GM12878 (cell line): ENCODE results near the gene EIF1AD. TPM values are rescaled to one million over a fixed set of nuclear protein-coding genes. Genes with fewer than 3 reads are reported as not detected.
A peak's percentile ranks its signal among the peaks of the same experiment; 100 is the strongest.

Source experiments
- ATAC-seq: fragments of 200-7000 bp; cut with Tn5 transposase; 3 replicates; pipeline ENCODE4 v1.9.1; 2020; ENCODE audit warnings: mild to moderate bottlenecking, moderate library complexity
- Bru-seq: library from RNA; stranded (reverse); fragments of 400-500 nt; gene quantifications from one replicate; lab custom pipeline; 2021; lab: Mats Ljungman, UMichigan
- BruChase-seq, 2 experiments: library from RNA; stranded (reverse); fragments of 400-500 nt; gene quantifications; one replicate each; lab custom pipeline; 2021; lab: Mats Ljungman, UMichigan
- BruUV-seq: library from RNA; stranded (reverse); fragments of 400-500 nt; replicated peaks from 2 replicates; lab custom pipeline; 2021; lab: Mats Ljungman, UMichigan
- CTCF ChIA-PET: fragments of 300-600 bp; sonication (Branson Sonifier 250); formaldehyde crosslinking; extraction: SDS; loops from one replicate; lab custom pipeline; 2021; ENCODE audit warnings: inconsistent platforms; lab: Yijun Ruan, JAX
- POLR2A ChIA-PET: fragments of 350-600 bp; formaldehyde crosslinking; extraction: SDS; loops from one replicate; lab custom pipeline; 2021; ENCODE audit warnings: inconsistent platforms; lab: Charles Lee
- RAD21 ChIA-PET: fragments of 300-600 bp; sonication (Branson Sonifier 250); formaldehyde crosslinking; loops from one replicate; lab custom pipeline; 2023; ENCODE audit warnings: antibody characterized with exemption; ENCODE audit not compliant: unreplicated experiment; lab: Charles Lee
- SMC1A ChIA-PET: fragments of 300-600 bp; sonication (Branson Sonifier 250); formaldehyde crosslinking; loops from one replicate; lab custom pipeline; 2023; ENCODE audit not compliant: unreplicated experiment, uncharacterized antibody; lab: Charles Lee
- DNase-seq: peaks from one replicate; pipeline ENCODE4 v3.0.0-alpha.2; 2011; ENCODE audit warnings: low read depth, low spot score
- FAIRE-seq: peaks from 3 replicates; lab custom pipeline; 2011; peaks lifted over from hg19 to GRCh38; lab: Jason Lieb, UNC
- H2AFZ ChIP-seq: 2 replicates; pipeline ENCODE4 v1.6.0; 2011; ENCODE audit warnings: low read depth, low read length, control low read depth; ENCODE audit not compliant: control insufficient read depth
- H3K27ac ChIP-seq: 2 replicates; pipeline ENCODE4 v1.5.1; 2011; ENCODE audit warnings: control low read depth; ENCODE audit not compliant: control insufficient read depth, insufficient read depth
- H3K27me3 ChIP-seq, 2 experiments: replicated peaks in 1 of 2; 2 replicates each; pipeline versions ENCODE4 v1.6.0 to v1.6.1; 2011; ENCODE audit warnings: low read length in 1 of 2; ENCODE audit not compliant: control insufficient read depth in 2 of 2, insufficient read depth in 2 of 2
- H3K36me3 ChIP-seq, 2 experiments: 2 replicates each; pipeline ENCODE4 v1.5.1; 2011; ENCODE audit warnings: low read length in 1 of 2; ENCODE audit not compliant: control insufficient read depth in 2 of 2, insufficient read depth in 2 of 2
- H3K4me1 ChIP-seq: 2 replicates; pipeline ENCODE4 v1.6.1; 2011; ENCODE audit warnings: mild to moderate bottlenecking, low read length, moderate library complexity, mixed read lengths; ENCODE audit not compliant: control insufficient read depth, insufficient read depth
- H3K4me2 ChIP-seq: 2 replicates; pipeline ENCODE4 v1.6.0; 2011; ENCODE audit warnings: control low read depth; ENCODE audit not compliant: control insufficient read depth, insufficient read depth
- H3K4me3 ChIP-seq: fragments of 200-600 bp; sonication (generic); 2 replicates; pipeline ENCODE4 v1.5.1; 2016
- H3K79me2 ChIP-seq: 2 replicates; pipeline ENCODE4 v1.6.0; 2011; ENCODE audit warnings: low read length; ENCODE audit not compliant: control insufficient read depth, insufficient read depth
- H3K9ac ChIP-seq: 2 replicates; pipeline ENCODE4 v1.8.0; 2011; ENCODE audit warnings: low read length, control low read depth, mixed read lengths; ENCODE audit not compliant: control insufficient read depth, insufficient read depth
- H3K9me3 ChIP-seq: replicated peaks from 3 replicates; pipeline ENCODE4 v1.5.1; 2011; ENCODE audit warnings: mild to moderate bottlenecking, low read length; ENCODE audit not compliant: control insufficient read depth, insufficient read depth
- H4K20me1 ChIP-seq: 2 replicates; pipeline ENCODE4 v1.6.0; 2011; ENCODE audit not compliant: control insufficient read depth, insufficient read depth
- CHD2 ChIP-seq: IDR thresholded peaks from 2 replicates; pipeline ENCODE4 v1.6.1; 2011; ENCODE audit warnings: low read depth, low read length, improper control_type of control experiment, borderline replicate concordance
- CUX1 ChIP-seq: IDR thresholded peaks from 2 replicates; pipeline ENCODE4 v1.6.1; 2012; ENCODE audit warnings: improper control_type of control experiment, low read depth, low read length; ENCODE audit not compliant: insufficient replicate concordance
- EED ChIP-seq: sonication (generic); IDR thresholded peaks from 2 replicates; pipeline ENCODE4 v1.6.1; 2016; ENCODE audit warnings: antibody characterized with exemption, low read depth
- NRF1 ChIP-seq: conservative IDR thresholded peaks from 2 replicates; pipeline ENCODE4 v1.6.1; 2011; ENCODE audit warnings: mild to moderate bottlenecking, low read depth, low read length, improper control_type of control experiment
- SIX5 ChIP-seq: IDR thresholded peaks from 2 replicates; pipeline ENCODE4 v1.6.1; 2011; ENCODE audit warnings: mild to moderate bottlenecking, low read depth, low read length, moderate library complexity; ENCODE audit not compliant: severe bottlenecking
- WGBS: methylation state at CpG from one replicate; pipeline ENCODE4 v1.1.6; 2016; ENCODE audit warnings: low lambda C conversion rate; ENCODE audit not compliant: insufficient replicate concordance, insufficient coverage; ENCODE audit errors: missing lambda C conversion rate; 5-methylcytosine and 5-hydroxymethylcytosine counted together
- in situ Hi-C: fragments of 300-500 bp; cut with MboI; formaldehyde crosslinking; loops from 9 replicates; pipeline ENCODE4 v1.14.3; 2018; ENCODE audit warnings: mixed read lengths
- intact Hi-C: fragments of 100-400 bp; cut with micrococcal nuclease; formaldehyde crosslinking; loops from one replicate; pipeline ENCODE4 v1.14.2; 2022; ENCODE audit not compliant: unreplicated experiment
- long read RNA-seq, 2 experiments: library from polyadenylated mRNA; unstranded; transcript quantifications; one replicate each; pipeline ENCODE4 v2.0.0, GENCODE V29; 2019 to 2020
- polyA minus RNA-seq, 3 experiments: library from RNA; depleted of rRNA, polyadenylated mRNA; stranded (reverse); fragments of >200 nt; gene quantifications; 2 replicates each; pipeline ENCODE4 v1.2.3, GENCODE V29; 2011
- polyA plus RNA-seq, 11 experiments: library from polyadenylated mRNA; depleted of rRNA in 4 of 11; unstranded in 6 of 11; stranded (reverse) in 5 of 11; fragments of >200 nt; fragmentation: Nextera tagmentation in 4 of 11; fragmentation: Illumina TruSeq in 1 of 11; extraction: Ambion mirVana in 4 of 11; extraction: Trizol in 1 of 11; gene quantifications; 1 replicate in 1 of 11; 2 replicates in 10 of 11; pipeline versions ENCODE4 v1.2.1 to v1.2.3, GENCODE V29; 2011 to 2016; ENCODE audit warnings: inconsistent platforms in 2 of 11, missing spikeins in 2 of 11, low read depth in 1 of 11
- total RNA-seq, 4 experiments: library from RNA; depleted of rRNA in 3 of 4; stranded (reverse); fragments of >200 nt in 3 of 4; fragmentation: Illumina TruSeq in 1 of 4; extraction: Trizol in 1 of 4; gene quantifications; 2 replicates each; pipeline versions ENCODE4 v1.2.1 to v1.2.3, GENCODE V29; 2013 to 2021
- TF ChIP-seq, protein P1 (sequence below): fragments of 450-650 bp; formaldehyde crosslinking; IDR thresholded peaks from 2 replicates; pipeline ENCODE4 v1.4.0; 2020; ENCODE audit warnings: mild to moderate bottlenecking, moderate library complexity

The EIF1AD gene
- total RNA-seq (2013; cell fraction: nucleolus; rRNA removed): 29.0 and 30.3 TPM in 2 replicates
- total RNA-seq (2014; rRNA removed) (36.7 and 39.3 TPM in 2 replicates), total RNA-seq (2014; rRNA removed; fragmentation: Illumina TruSeq; extraction: Trizol) (29.2 and 31.7 TPM in 2 replicates), total RNA-seq (2021) (40.5 and 42.3 TPM in 2 replicates), polyA plus RNA-seq (2011; rRNA removed) (33.5 and 44.8 TPM in 2 replicates), polyA plus RNA-seq (2014; fragmentation: Illumina TruSeq; extraction: Trizol) (40.1 and 45.5 TPM in 2 replicates), polyA plus RNA-seq (2014; fragmentation: Nextera tagmentation; extraction: Ambion mirVana) (10 to 100 TPM; 51.5 to 56.8 TPM), polyA plus RNA-seq (2014; rRNA removed) (31.4 and 31.6 TPM in 2 replicates), polyA plus RNA-seq (2016; fragmentation: Nextera tagmentation; extraction: Ambion mirVana) (10 to 100 TPM; 33.0 to 35.5 TPM), polyA minus RNA-seq (2011; rRNA and poly(A)+ RNA removed) (54.8 and 60.3 TPM in 2 replicates), Bru-seq, nascent RNA (percentile 93 among the genes with signal in this experiment), BruChase-seq, experiment 1, labeled RNA remaining after a 6-hour chase (percentile 90 among the genes with signal in this experiment), BruChase-seq, experiment 2, labeled RNA remaining after a 2-hour chase (percentile 97 among the genes with signal in this experiment)
- polyA plus RNA-seq (2011; ENCODE audit: low read depth): 22.6 TPM
- polyA plus RNA-seq (2011; cell fraction: cytosol; rRNA removed): 54.1 and 57.2 TPM in 2 replicates
- polyA plus RNA-seq (2011; cell fraction: nucleus; rRNA removed): 34.4 and 36.8 TPM in 2 replicates
- polyA plus RNA-seq (2012): 25.9 and 27.3 TPM in 2 replicates
- polyA minus RNA-seq (2011; cell fraction: cytosol; rRNA and poly(A)+ RNA removed): 20.0 and 20.2 TPM in 2 replicates
- 17.4 and 25.6 TPM in 2 replicates for polyA minus RNA-seq (2011; cell fraction: nucleus; rRNA and poly(A)+ RNA removed)
- long read RNA-seq, experiment 1, transcript EIF1AD-206 (6 exons, 889 nt): major isoform, 8 of 27 reads
- long read RNA-seq, experiment 1, partial matches to known transcripts: 3 of 27 reads
- long read RNA-seq, experiment 1, other reads (novel, unspliced or antisense): 7 of 27 reads
- long read RNA-seq, experiment 2, transcript EIF1AD-204 (6 exons, 2,761 nt): minor isoform, 8 of 64 reads
- long read RNA-seq, experiment 2, transcript EIF1AD-206 (6 exons, 889 nt): minor isoform, 11 of 64 reads
- long read RNA-seq, experiment 2, transcript EIF1AD-211 (6 exons, 965 nt): major isoform, 14 of 64 reads
- long read RNA-seq, experiment 2, partial matches to known transcripts: 3 of 64 reads
- long read RNA-seq, experiment 2, other reads (novel, unspliced or antisense): 22 of 64 reads

DNA sequence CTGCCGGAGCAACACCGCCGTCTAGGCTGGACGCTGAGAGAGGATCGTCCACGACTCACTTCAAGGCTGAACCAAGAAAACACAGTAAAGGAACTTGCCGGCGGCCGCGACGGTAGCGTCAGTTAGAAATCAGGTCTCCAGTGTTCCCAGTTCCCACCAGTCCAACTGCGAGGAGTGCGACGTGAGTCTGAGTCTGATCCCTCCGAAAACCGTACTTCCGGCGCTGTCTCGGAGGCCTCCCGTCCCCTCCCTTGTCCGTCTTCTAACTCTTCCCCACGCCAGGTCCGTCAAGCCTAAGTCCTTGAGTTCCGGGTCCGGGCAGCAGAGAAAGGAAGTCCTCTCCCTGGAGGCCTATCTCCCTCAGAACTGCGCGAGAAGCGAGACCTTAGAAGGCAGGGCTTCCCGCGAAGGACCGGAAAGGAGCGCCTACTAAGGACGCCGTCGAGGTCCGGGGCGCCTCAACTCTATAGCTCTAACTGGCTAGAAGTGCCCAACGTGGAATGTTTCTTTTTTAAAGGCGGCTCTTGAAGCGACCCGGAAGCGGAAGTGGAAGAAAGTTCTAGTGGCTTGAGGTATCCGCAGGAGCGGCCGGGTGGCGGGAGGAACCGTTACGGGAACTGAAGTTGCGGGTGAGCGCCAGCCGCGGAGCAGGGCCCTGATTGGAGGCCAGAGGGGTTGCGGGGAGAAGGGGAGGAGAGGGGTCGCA, at the start of gene EIF1AD, which contains the start of gene BANF1:
TSS of gene EIF1AD (minus strand) at position 216 of the 706 bp plus-strand sequence. CDS start 1,768 bp downstream, outside the sequence.
TSS of gene BANF1 (plus strand) at position 562 of the 706 bp plus-strand sequence. CDS start 748 bp downstream, outside the sequence.
- Histone ChIP-seq H2AFZ (peak within 1 kb of the TSS; percentile 75), H3K4me3 (peak within 1 kb of the TSS; percentile 93), H3K9ac (peak within 1 kb of the TSS; percentile 87), H3K79me2 (peaks cover 33% of the 10 kb centered on the region), H3K4me2 (peak within 1 kb of the TSS; percentile 84), H4K20me1 (no peaks in the 10 kb centered on the region), H3K9me3 (no peaks in the 10 kb centered on the region), H3K4me1 (peaks cover 11% of the 10 kb centered on the region), H3K27ac (peak within 1 kb of the TSS; percentile 93), H3K27me3 (no peaks in the 10 kb centered on the region), H3K36me3 (peaks cover 21 to 25% of the 10 kb centered on the region in 2 experiments)
- ATAC-seq: peak; percentile 87
- intact Hi-C loops: loop anchor here (1.0 kb wide), 2 partner anchors 41 to 144 kb away; partner anchors contain the start of genes CFL1 and SART1
- 2% methylated on average over 48 of the region's 55 CpGs for WGBS
- ChIA-PET RAD21 (interaction anchor here (0.7 to 1.5 kb wide), 8 partner anchors 43 to 142 kb away, joined by 3 to 13 read pairs (median 4); partner anchors contain the start of genes CCDC85B and MUS81), CTCF (interaction anchor here (0.7 to 1.5 kb wide), 7 partner anchors 20 to 327 kb away, joined by 3 to 14 read pairs (median 3); partner anchors contain the start of gene CCDC85B), POLR2A (interaction anchor here (0.6 to 1.9 kb wide), 8 partner anchors 44 to 143 kb away, joined by 3 to 22 read pairs (median 8); partner anchors contain the start of genes CCDC85B, FIBP and SF3B2), SMC1A (interaction anchor here (1.0 to 1.2 kb wide), 2 partner anchors 66 to 142 kb away, joined by 3 to 4 read pairs; partner anchors contain the start of gene MUS81)
- in situ Hi-C loops: no loop called here
- peak; percentile 82 for FAIRE-seq
- no TSS peak for BruUV-seq
- peak; percentile 93 for DNase-seq
- TF ChIP-seq SIX5 (peak; percentile 79), CUX1 (no peak), NRF1 (no peak), EED (peak; percentile 63; the same call in 1 of the 2 replicates), CHD2 (peak; percentile 93)
- TF ChIP-seq, protein P1, sequence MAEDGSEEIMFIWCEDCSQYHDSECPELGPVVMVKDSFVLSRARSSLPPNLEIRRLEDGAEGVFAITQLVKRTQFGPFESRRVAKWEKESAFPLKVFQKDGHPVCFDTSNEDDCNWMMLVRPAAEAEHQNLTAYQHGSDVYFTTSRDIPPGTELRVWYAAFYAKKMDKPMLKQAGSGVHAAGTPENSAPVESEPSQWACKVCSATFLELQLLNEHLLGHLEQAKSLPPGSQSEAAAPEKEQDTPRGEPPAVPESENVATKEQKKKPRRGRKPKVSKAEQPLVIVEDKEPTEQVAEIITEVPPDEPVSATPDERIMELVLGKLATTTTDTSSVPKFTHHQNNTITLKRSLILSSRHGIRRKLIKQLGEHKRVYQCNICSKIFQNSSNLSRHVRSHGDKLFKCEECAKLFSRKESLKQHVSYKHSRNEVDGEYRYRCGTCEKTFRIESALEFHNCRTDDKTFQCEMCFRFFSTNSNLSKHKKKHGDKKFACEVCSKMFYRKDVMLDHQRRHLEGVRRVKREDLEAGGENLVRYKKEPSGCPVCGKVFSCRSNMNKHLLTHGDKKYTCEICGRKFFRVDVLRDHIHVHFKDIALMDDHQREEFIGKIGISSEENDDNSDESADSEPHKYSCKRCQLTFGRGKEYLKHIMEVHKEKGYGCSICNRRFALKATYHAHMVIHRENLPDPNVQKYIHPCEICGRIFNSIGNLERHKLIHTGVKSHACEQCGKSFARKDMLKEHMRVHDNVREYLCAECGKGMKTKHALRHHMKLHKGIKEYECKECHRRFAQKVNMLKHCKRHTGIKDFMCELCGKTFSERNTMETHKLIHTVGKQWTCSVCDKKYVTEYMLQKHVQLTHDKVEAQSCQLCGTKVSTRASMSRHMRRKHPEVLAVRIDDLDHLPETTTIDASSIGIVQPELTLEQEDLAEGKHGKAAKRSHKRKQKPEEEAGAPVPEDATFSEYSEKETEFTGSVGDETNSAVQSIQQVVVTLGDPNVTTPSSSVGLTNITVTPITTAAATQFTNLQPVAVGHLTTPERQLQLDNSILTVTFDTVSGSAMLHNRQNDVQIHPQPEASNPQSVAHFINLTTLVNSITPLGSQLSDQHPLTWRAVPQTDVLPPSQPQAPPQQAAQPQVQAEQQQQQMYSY: no peak
